K562 (cell line): ENCODE results near the gene LDLR. TPM values are rescaled to one million over a fixed set of nuclear protein-coding genes. Genes with fewer than 3 reads are reported as not detected.

Source experiments
- ATF6 ChIP-seq: sonication (generic); formaldehyde crosslinking; IDR thresholded peaks from 2 replicates; pipeline ENCODE4 v1.4.0; 2020; ENCODE audit warnings: mild to moderate bottlenecking, missing genetic modification reagents
- ETV6 ChIP-seq, 3 experiments: fragments of 150-350 bp in 1 of 3; sonication (generic) in 1 of 3; formaldehyde crosslinking in 1 of 3; IDR thresholded peaks; 2 replicates each; pipeline versions ENCODE4 v1.6.1 to v1.8.0; 2014 to 2022; ENCODE audit warnings: borderline replicate concordance in 2 of 3, low read depth in 2 of 3, antibody characterized with exemption in 1 of 3, low read length in 1 of 3, mild to moderate bottlenecking in 1 of 3, missing genetic modification reagents in 1 of 3
- HNRNPLL ChIP-seq: fragments of 200-400 bp; formaldehyde crosslinking; IDR thresholded peaks from 2 replicates; pipeline ENCODE4 v1.6.1; 2017; ENCODE audit warnings: low read length, low read depth, mild to moderate bottlenecking; ENCODE audit not compliant: poor library complexity, severe bottlenecking
- MTF1 ChIP-seq: fragments of 250-450 bp; sonication (Bioruptor Pico); IDR thresholded peaks from 2 replicates; pipeline ENCODE4 v1.9.0; 2021; ENCODE audit warnings: moderate library complexity, mild to moderate bottlenecking, inconsistent platforms, borderline replicate concordance
- NFRKB ChIP-seq: fragments of 450-650 bp; IDR thresholded peaks from 2 replicates; pipeline ENCODE4 v1.6.1; 2016; ENCODE audit warnings: low read depth
- NR2C1 ChIP-seq, 2 experiments: fragments of 450-650 bp; IDR thresholded peaks; 2 replicates each; pipeline ENCODE4 v1.6.1; 2017; ENCODE audit warnings: mild to moderate bottlenecking in 2 of 2, antibody characterized with exemption in 1 of 2, inconsistent platforms in 1 of 2, missing compliant biosample characterization in 1 of 2, missing genetic modification characterization in 1 of 2
- RFX1 ChIP-seq: fragments of 450-650 bp; IDR thresholded peaks from 2 replicates; pipeline ENCODE4 v1.6.1; 2016; ENCODE audit warnings: mild to moderate bottlenecking, moderate library complexity
- SMARCA5 ChIP-seq: fragments of 450-650 bp; IDR thresholded peaks from 2 replicates; pipeline ENCODE4 v1.6.1; 2016
- THRB ChIP-seq: fragments of 450-650 bp; formaldehyde crosslinking; conservative IDR thresholded peaks from 2 replicates; pipeline ENCODE4 v1.4.0; 2022; ENCODE audit warnings: mild to moderate bottlenecking, missing genetic modification characterization
- ZBTB33 ChIP-seq: sonication (generic); formaldehyde crosslinking; IDR thresholded peaks from 2 replicates; pipeline ENCODE4 v1.8.1; 2023; ENCODE audit warnings: mild to moderate bottlenecking, missing genetic modification reagents
- ZC3H4 ChIP-seq: sonication (generic); formaldehyde crosslinking; IDR thresholded peaks from 2 replicates; pipeline ENCODE4 v1.9.0; 2021; ENCODE audit warnings: missing genetic modification reagents, borderline replicate concordance
- ZNF263 ChIP-seq: sonication (generic); formaldehyde crosslinking; IDR thresholded peaks from 2 replicates; pipeline ENCODE4 v1.8.0; 2022; ENCODE audit warnings: mild to moderate bottlenecking, missing genetic modification reagents, borderline replicate concordance
- ZNF583 ChIP-seq: fragments of 250-450 bp; sonication (Bioruptor Pico); IDR thresholded peaks from 2 replicates; pipeline ENCODE4 v1.4.0; 2020
- ZNF707 ChIP-seq: fragments of 250-450 bp; sonication (Bioruptor Pico); conservative IDR thresholded peaks from 2 replicates; pipeline ENCODE4 v1.8.0; 2022; ENCODE audit warnings: inconsistent platforms, mild to moderate bottlenecking, moderate library complexity
- polyA plus RNA-seq, 8 experiments: library from polyadenylated mRNA; depleted of rRNA in 4 of 8; stranded (reverse) in 5 of 8; unstranded in 3 of 8; fragments of >200 nt; fragmentation: Nextera tagmentation in 2 of 8; fragmentation: Illumina TruSeq in 1 of 8; extraction: Ambion mirVana in 2 of 8; extraction: Trizol in 1 of 8; gene quantifications; 2 replicates each; pipeline versions ENCODE4 v1.2.1 to v1.2.3, GENCODE V29; 2011 to 2014; ENCODE audit warnings: inconsistent platforms in 1 of 8, missing spikeins in 1 of 8
- total RNA-seq, 7 experiments: library from RNA; depleted of rRNA in 6 of 7; stranded (reverse); fragments of >200 nt in 6 of 7; fragmentation: Illumina TruSeq in 2 of 7; extraction: Trizol in 2 of 7; gene quantifications; 2 replicates each; pipeline versions ENCODE4 v1.2.1 to v1.2.3, GENCODE V29; 2011 to 2021; ENCODE audit warnings: low replicate concordance in 1 of 7

LDLR gene
- total and polyA plus RNA-seq, 9 of the 15 experiments (the other 6 are each of a cell fraction or from before 2014, with no cell fraction given), result 19.9 to 114 (median 56.3) TPM

GRCh38 chr19:11094520-11094894 lies 5.2 kb downstream of the LDLR start (continued):
- TF ChIP-seq ATF6 (CRISPR knock-in tag) (0 out of 2 replicates have a peak, but pooled peaks have one; percentile 13), NR2C1 (IDR thresholded peaks at IDR 0.05) (no peak), NR2C1 (tag; IDR thresholded peaks at IDR 0.05) (0 out of 2 replicates have a peak, but pooled peaks have one; percentile 7), RFX1 (no peak), ZNF263 (CRISPR knock-in tag) (peak; percentile 82), ZNF583 (CRISPR knock-in tag) (no peak), NFRKB (peak; percentile 60; the same call in 1 of the 2 replicates), ETV6 (IDR thresholded peaks at IDR 0.05; ENCODE audit: borderline replicate concordance in 1 of 2, low read depth in 2 of 2, low read length in 1 of 2) (0 out of 4 replicates have a peak, but pooled peaks of 1 of the 2 experiments have one; percentile 0), ETV6 (CRISPR knock-in tag; IDR thresholded peaks at IDR 0.05; ENCODE audit: borderline replicate concordance) (no peak), MTF1 (CRISPR knock-in tag) (no peak), SMARCA5 (0 out of 2 replicates have a peak, but pooled peaks have one; percentile 29), ZNF707 (no peak), ZBTB33 (no peak), THRB (CRISPR knock-in tag) (0 out of 2 replicates have a peak, but pooled peaks have one; percentile 11), HNRNPLL (peak; percentile 13), ZC3H4 (CRISPR knock-in tag) (peak; percentile 49; the same call in 1 of the 2 replicates)
